Cardiac muscle cell (in vitro differentiated cells and primary cell): ENCODE measurements around the gene LRRC23. TPM values are rescaled to one million over a fixed set of nuclear protein-coding genes. Genes with fewer than 3 reads are reported as not detected.

Source experiments
- DNase-seq, 2 donors: peaks; one replicate each; pipeline versions ENCODE4 v3.0.0 to v3.0.0-alpha.2; 2010 to 2017; ENCODE audit warnings: low read depth in 1 of 2, low spot score in 1 of 2
- H3K27ac ChIP-seq: fragments of 200-600 bp; sonication (generic); 2 replicates; pipeline ENCODE4 v1.5.1; 2016
- H3K27me3 ChIP-seq: fragments of 200-600 bp; sonication (generic); 2 replicates; pipeline ENCODE4 v1.6.0; 2016; ENCODE audit warnings: control low read depth
- H3K36me3 ChIP-seq: fragments of 200-600 bp; sonication (generic); 2 replicates; pipeline ENCODE4 v1.5.1; 2016; ENCODE audit warnings: control low read depth
- H3K4me1 ChIP-seq: fragments of 200-600 bp; sonication (generic); 2 replicates; pipeline ENCODE4 v1.8.1; 2017; ENCODE audit warnings: low read depth, mild to moderate bottlenecking, mixed run types
- H3K4me3 ChIP-seq: fragments of 200-600 bp; sonication (generic); 2 replicates; pipeline ENCODE4 v1.5.1; 2016; ENCODE audit warnings: mild to moderate bottlenecking
- H3K9me3 ChIP-seq: fragments of 200-600 bp; sonication (generic); 2 replicates; pipeline ENCODE4 v1.5.1; 2017; ENCODE audit warnings: low read depth, mild to moderate bottlenecking, control low read depth
- CTCF ChIP-seq: IDR thresholded peaks from 2 replicates; pipeline ENCODE4 v1.5.1; 2012; ENCODE audit warnings: low read depth, mild to moderate bottlenecking, low read length
- polyA plus RNA-seq: library from polyadenylated mRNA; unstranded; fragments of >200 nt; fragmentation: Nextera tagmentation; extraction: Ambion mirVana; gene quantifications from 2 replicates; pipeline ENCODE4 v1.2.1, GENCODE V29; 2016
- total RNA-seq: library from RNA; depleted of rRNA; stranded (reverse); fragments of >200 nt; gene quantifications from 2 replicates; pipeline ENCODE4 v1.2.3, GENCODE V29; 2016

LRRC23 gene, protein sequence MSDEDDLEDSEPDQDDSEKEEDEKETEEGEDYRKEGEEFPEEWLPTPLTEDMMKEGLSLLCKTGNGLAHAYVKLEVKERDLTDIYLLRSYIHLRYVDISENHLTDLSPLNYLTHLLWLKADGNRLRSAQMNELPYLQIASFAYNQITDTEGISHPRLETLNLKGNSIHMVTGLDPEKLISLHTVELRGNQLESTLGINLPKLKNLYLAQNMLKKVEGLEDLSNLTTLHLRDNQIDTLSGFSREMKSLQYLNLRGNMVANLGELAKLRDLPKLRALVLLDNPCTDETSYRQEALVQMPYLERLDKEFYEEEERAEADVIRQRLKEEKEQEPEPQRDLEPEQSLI
- total RNA-seq = 17.5 and 18.8 TPM in 2 replicates
- 23.7 and 24.8 TPM in 2 replicates for polyA plus RNA-seq

DNA sequence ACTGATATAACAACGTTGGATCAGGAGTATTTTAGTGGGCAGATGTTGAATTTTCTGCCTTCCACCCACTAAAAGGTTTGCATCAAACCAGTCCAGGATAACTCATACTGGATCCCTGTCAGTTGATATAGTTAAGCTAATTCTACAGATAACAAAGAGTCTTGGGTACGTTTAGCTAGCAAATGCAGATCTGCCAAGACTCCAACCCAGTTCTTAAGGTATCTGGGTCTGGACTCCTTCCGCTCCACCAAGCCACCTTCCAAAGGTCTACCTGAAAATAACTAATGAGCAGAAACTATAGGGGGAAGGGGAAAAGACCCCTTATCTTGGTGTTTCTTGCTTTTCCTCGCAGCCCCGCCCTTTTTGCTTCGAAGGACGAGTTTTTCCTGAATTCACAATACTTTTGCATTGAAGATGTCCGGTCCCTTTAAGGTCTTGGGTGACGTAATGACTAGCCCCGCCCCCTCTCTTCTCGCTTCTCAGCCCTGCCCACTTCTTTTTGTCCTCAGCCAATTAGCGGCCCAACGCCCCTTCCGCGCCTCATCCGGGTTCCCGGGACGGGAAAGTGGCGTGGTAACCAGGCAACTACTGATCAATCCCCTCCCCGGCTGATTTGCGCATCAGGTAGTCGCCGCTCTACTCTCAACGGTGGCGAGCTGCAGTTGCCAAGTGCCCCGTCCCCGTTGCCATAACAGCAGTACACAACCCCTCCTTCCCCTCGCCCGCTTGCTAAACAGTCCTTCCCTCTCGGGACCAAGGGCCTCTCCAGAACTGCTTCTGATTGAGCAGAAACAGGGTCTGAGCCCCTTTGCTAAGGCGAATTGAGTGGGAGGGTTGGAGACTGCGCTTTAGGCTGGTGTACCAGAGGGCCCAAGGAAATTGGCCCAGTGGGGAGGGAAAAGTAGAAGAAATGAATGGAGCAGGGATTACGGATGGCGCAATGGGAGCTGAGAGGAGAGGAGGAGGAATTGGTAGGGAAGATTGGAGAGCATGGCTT, at the start of gene LRRC23:
Gene LRRC23, plus strand, starts transcription at position 543 of the 997 bp plus-strand sequence. CDS start 812 bp downstream, outside the sequence.
- Histone ChIP-seq H3K27ac (peak within 1 kb of the TSS; percentile 60), H3K4me3 (peak within 1 kb of the TSS; percentile 70), H3K27me3 (no peaks in the 10 kb centered on the region), H3K9me3 (no peaks in the 10 kb centered on the region), H3K36me3 (no peaks in the 10 kb centered on the region), H3K4me1 (peaks cover 4% of the 10 kb centered on the region)
- TF ChIP-seq CTCF = no peak
- peak; percentile 96 to 98 for DNase-seq

GRCh38 chr12:6855322-6855721, 49.3 kb upstream of the LRRC23 start:
- TF ChIP-seq CTCF = no peak
- peaks cover 41% of the 10 kb centered on the region for H3K36me3 ChIP-seq

GRCh38 chr12:6858799-6859198, 45.8 kb upstream of the LRRC23 start:
- no peak overlapping the region for H3K27ac ChIP-seq
- H3K9me3 ChIP-seq = no peaks in the 10 kb centered on the region
- H3K4me1 ChIP-seq = no peaks in the 10 kb centered on the region
- H3K27me3 ChIP-seq = no peaks in the 10 kb centered on the region
- no peak for TF ChIP-seq CTCF
- H3K4me3 ChIP-seq = no peak overlapping the region
- no peak for DNase-seq
- H3K36me3 ChIP-seq = peaks cover 66% of the 10 kb centered on the region

More at GRCh38 chr12:6855322-6855721, 49.3 kb upstream of the LRRC23 start:
- no peaks in the 10 kb centered on the region for H3K9me3 ChIP-seq
- no peak overlapping the region for H3K4me3 ChIP-seq
- H3K27ac ChIP-seq = no peak overlapping the region
- H3K4me1 ChIP-seq = no peaks in the 10 kb centered on the region
- DNase-seq = no peak
- no peaks in the 10 kb centered on the region for H3K27me3 ChIP-seq

DNA sequence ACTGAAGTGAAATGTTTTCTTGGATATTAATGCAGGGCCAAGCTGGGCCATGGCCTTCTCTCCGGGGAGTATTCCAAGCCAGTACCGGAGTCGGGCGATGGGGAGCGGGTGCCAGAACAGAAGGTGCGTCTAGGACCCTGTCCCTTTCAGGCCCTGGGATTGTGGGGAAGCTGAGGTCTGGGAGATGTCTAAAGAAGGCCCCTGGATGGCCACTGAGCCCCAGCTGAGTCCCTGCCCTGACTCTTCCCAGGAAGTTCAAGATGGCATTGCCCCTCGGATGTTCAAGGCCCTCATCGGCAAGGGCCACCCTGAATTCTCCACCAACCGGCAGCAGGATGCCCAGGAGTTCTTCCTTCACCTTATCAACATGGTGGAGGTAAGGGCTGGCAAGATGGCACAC, 44.5 kb upstream of the LRRC23 start:
- no peak for DNase-seq
- no peak for TF ChIP-seq CTCF
- peaks cover 77% of the 10 kb centered on the region for H3K36me3 ChIP-seq
- H3K4me1 ChIP-seq = no peaks in the 10 kb centered on the region
- H3K27ac ChIP-seq = no peak overlapping the region
- H3K27me3 ChIP-seq = no peaks in the 10 kb centered on the region
- no peaks in the 10 kb centered on the region for H3K9me3 ChIP-seq
- no peak overlapping the region for H3K4me3 ChIP-seq

GRCh38 chr12:6860942-6861341, 43.7 kb upstream of the LRRC23 start:
- TF ChIP-seq CTCF = no peak
- Histone ChIP-seq H3K9me3 (no peaks in the 10 kb centered on the region), H3K4me1 (no peaks in the 10 kb centered on the region), H3K27ac (no peak overlapping the region), H3K4me3 (no peak overlapping the region), H3K36me3 (peaks cover 76% of the 10 kb centered on the region), H3K27me3 (no peaks in the 10 kb centered on the region)
- no peak for DNase-seq
